ENCODE data around the gene OTOF.

DNA sequence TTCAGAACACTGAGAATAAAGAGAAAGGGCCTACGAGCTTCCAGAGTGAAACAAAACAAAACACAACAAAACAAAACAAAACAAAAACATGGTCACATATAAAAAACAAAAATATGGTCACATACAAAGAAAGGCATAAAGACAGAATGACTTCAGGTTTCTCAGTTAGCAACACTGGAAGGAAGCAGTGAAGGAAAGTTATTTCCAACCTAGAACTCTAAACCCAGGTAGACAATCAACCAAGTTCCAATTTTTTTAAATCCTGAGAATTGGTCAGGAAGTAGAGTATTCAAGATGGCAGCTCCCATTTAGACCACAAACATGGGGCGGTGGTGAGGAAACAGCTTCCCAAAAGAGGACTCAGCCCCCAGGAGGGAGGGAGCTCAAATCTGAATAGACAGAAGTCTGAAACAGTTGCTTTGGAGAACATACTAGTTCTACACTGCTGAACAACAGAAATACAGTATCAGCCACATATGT lies 67.1 kb downstream of the OTOF start:
- TF ChIP-seq, protein P1, sequence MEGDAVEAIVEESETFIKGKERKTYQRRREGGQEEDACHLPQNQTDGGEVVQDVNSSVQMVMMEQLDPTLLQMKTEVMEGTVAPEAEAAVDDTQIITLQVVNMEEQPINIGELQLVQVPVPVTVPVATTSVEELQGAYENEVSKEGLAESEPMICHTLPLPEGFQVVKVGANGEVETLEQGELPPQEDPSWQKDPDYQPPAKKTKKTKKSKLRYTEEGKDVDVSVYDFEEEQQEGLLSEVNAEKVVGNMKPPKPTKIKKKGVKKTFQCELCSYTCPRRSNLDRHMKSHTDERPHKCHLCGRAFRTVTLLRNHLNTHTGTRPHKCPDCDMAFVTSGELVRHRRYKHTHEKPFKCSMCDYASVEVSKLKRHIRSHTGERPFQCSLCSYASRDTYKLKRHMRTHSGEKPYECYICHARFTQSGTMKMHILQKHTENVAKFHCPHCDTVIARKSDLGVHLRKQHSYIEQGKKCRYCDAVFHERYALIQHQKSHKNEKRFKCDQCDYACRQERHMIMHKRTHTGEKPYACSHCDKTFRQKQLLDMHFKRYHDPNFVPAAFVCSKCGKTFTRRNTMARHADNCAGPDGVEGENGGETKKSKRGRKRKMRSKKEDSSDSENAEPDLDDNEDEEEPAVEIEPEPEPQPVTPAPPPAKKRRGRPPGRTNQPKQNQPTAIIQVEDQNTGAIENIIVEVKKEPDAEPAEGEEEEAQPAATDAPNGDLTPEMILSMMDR (IDR thresholded peaks at IDR 0.05), result no peak
- no peak for TF ChIP-seq POLR2A (IDR thresholded peaks at IDR 0.05)
